Suprapubic skin (tissue), 3 donors: ENCODE data around the gene BUD13.

Experiments
- CTCF ChIP-seq, 2 donors: fragments of 200-600 bp in 1 of 2; fragments of 450-650 bp in 1 of 2; sonication (generic) in 1 of 2; IDR thresholded peaks; one replicate each; pipeline ENCODE4 v1.5.1; 2016 to 2019; ENCODE audit warnings: antibody characterized with exemption in 2 of 2, mild to moderate bottlenecking in 1 of 2, moderate library complexity in 1 of 2
- POLR2A ChIP-seq, 2 donors: fragments of 450-650 bp; IDR thresholded peaks; one replicate each; pipeline ENCODE4 v1.6.1; 2017; ENCODE audit warnings: antibody characterized with exemption in 2 of 2, mild to moderate bottlenecking in 2 of 2, moderate library complexity in 2 of 2

- TF ChIP-seq POLR2A (IDR thresholded peaks at IDR 0.05) (no peak), CTCF (IDR thresholded peaks at IDR 0.05) (no peak)
Measured at GRCh38 chr11:116750070-116750718, 22.6 kb downstream of the BUD13 start.
